ENCODE results near the gene PDE4C. TPM values are rescaled to one million over a fixed set of nuclear protein-coding genes. Genes with fewer than 3 reads are reported as not detected.

The PDE4C gene
- total RNA-seq, 2 experiments from 2014 or later, result 0.13 to 0.18 TPM

DNA sequence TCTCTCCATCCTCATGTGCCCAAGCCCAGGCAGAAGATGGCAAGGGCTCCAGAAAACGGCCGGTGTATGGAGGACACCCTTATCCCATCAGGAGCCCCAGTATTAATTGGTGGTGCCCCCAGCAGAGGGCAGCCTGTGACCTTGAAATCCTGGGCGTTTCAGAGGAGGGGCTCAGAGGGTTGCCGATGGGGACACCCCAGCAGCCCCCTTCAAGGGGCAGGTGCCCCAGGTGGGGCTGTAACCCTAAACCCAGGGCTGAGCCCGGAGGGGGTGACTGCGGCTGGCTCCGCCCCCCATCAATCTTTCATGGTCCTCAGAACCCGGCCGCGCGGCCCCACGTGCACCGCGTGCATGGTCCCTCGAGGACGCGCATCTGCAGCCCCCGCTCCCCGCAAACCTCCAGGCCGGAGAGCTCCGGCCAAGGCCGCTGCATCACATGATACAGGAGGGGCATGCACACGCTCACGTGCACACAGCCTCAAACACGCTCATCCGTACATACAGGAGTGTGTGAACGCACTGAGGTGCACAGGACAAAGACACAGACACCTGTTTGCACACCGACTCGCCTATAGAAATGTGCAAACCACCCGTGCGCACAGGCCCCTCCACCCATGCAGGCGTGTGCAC lies 23.3 kb downstream of the PDE4C start:
- DNase-seq, result peak; percentile 42
- Mint-ChIP-seq H3K4me1 (peaks cover 31% of the 10 kb centered on the region), H3K27me3 (peaks cover 1% of the 10 kb centered on the region), H3K4me3 (peak overlapping the region; percentile 90), H3K27ac (peak overlapping the region; percentile 70), H3K36me3 (ENCODE audit: low read depth) (peaks cover 7% of the 10 kb centered on the region), H3K9me3 (no peaks in the 10 kb centered on the region)
- CTCF ChIA-PET, result interaction anchor here (0.6 to 8.5 kb wide), 7 partner anchors 10 to 126 kb away, joined by 3 to 70 read pairs (median 15); partner anchors contain the start of gene MPV17L2
- POLR2A ChIA-PET, result interaction anchor here (1.5 to 4.4 kb wide), 3 partner anchors 10 to 77 kb away, joined by 3 to 36 read pairs (median 32); partner anchors contain the start of genes JUND and MPV17L2

DNA sequence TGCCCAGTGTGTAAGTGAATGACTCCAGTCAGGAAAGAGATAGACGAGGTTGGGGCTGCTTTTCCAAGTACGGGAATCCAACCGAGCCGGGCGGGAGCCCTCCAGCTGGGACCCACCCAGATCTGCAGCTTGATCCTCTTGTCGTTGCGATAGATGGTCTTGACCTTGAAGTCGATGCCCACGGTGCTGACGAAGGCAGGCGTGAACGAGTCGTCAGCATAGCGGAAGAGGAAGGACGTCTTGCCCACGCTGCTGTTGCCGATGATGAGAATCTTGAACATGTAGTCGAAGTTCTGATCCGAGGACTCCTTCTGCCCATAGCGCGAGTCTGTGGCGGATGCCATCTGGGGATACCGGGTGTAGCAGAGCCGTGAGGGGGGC lies 23.9 kb downstream of the PDE4C start:
- Mint-ChIP-seq H3K36me3 (ENCODE audit: low read depth) (peaks cover 8% of the 10 kb centered on the region), H3K27ac (no peak overlapping the region), H3K9me3 (no peaks in the 10 kb centered on the region), H3K4me3 (peak overlapping the region; percentile 35), H3K27me3 (peaks cover 1% of the 10 kb centered on the region), H3K4me1 (peaks cover 31% of the 10 kb centered on the region)
- ChIA-PET POLR2A (interaction anchor here (1.3 to 4.4 kb wide), 3 partner anchors 9 to 78 kb away, joined by 3 to 36 read pairs (median 32); partner anchors contain the start of genes JUND and MPV17L2), CTCF (interaction anchor here (1.0 to 8.5 kb wide), 3 partner anchors 9 to 51 kb away, joined by 3 to 70 read pairs (median 4); partner anchors contain the start of gene MPV17L2)
- DNase-seq, result no peak

DNA sequence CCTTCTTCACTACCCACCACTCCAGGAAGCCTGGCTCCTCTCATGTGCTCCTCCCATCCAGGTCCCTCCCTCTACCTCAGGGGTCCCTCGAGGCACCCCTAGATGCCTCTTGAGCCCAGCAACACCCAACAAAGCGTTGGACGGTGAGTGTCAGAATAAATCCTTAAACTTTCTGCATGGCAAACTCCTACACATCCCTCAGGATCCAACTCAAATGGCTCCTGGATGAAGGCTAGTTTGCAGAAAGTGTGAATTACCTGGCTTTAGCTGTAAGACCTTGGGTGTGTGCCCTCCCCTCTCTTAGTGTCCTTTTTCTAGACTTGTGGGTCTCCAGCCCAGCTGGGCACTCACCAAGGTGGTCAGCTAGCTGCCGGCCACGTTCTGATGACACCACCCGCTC lies 27.9 kb downstream of the PDE4C start:
- Mint-ChIP-seq H3K4me1 (peaks cover 27% of the 10 kb centered on the region), H3K9me3 (no peaks in the 10 kb centered on the region), H3K36me3 (ENCODE audit: low read depth) (peaks cover 8% of the 10 kb centered on the region), H3K4me3 (no peak overlapping the region), H3K27ac (no peak overlapping the region), H3K27me3 (no peaks in the 10 kb centered on the region)
- ChIA-PET POLR2A (no interaction called here), CTCF (no interaction called here)
- no peak for DNase-seq

DNA sequence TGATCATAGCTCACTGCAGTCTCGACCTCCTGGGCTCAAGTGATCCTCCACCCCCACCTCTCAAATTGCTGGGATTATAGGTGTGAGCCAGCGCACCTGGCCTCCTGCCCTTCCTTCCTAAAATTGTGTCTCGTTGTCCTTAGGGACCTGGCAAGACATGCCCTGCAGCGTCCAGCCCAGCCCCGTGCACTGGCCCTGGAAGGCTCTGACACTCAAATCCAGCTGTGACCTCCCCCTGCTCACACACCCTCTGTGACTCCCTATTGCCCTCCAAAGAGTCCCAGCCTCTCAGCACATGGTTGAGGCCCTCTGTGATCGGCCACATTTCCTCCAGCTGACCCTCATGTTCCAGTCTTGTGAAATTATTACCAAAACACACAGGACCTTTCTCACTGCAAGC lies 28.3 kb downstream of the PDE4C start:
- Mint-ChIP-seq H3K4me1 (peaks cover 26% of the 10 kb centered on the region), H3K9me3 (no peaks in the 10 kb centered on the region), H3K27ac (no peak overlapping the region), H3K36me3 (ENCODE audit: low read depth) (peaks cover 8% of the 10 kb centered on the region), H3K4me3 (no peak overlapping the region), H3K27me3 (no peaks in the 10 kb centered on the region)
- CTCF ChIA-PET, result interaction anchor here (0.7 kb wide), 1 partner anchor 55 kb away, joined by 3 read pairs; no protein-coding TSS in a partner anchor
- no peak for DNase-seq
- POLR2A ChIA-PET, result no interaction called here

DNA sequence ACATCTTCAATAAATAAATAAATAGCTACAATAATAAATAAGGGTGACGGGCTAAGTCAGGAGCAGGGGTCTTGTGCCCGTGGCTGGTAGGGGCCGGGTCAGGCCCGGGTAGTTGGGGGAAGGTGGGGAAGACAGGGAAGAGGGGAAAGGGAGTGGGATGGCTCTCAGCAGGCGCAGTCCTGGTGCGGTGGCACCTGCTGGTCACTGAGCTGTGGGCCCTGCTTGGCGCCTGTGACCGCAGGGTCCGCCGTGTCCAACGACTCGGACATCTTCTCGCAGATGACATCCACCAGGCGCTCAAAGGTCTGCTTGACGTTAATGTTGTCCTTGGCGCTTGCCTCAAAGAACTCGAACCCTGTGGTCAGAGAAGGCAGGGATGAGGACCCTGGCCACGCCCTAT lies 28.9 kb downstream of the PDE4C start:
- peaks cover 8% of the 10 kb centered on the region for H3K36me3 Mint-ChIP-seq (ENCODE audit: low read depth)
- H3K9me3 Mint-ChIP-seq, result no peaks in the 10 kb centered on the region
- H3K27me3 Mint-ChIP-seq, result no peaks in the 10 kb centered on the region
- DNase-seq, result no peak
- CTCF ChIA-PET, result interaction anchor here (0.7 kb wide), 1 partner anchor 55 kb away, joined by 3 read pairs; no protein-coding TSS in a partner anchor
- POLR2A ChIA-PET, result no interaction called here
- H3K4me3 Mint-ChIP-seq, result no peak overlapping the region
- no peak overlapping the region for H3K27ac Mint-ChIP-seq
- H3K4me1 Mint-ChIP-seq, result peaks cover 23% of the 10 kb centered on the region

DNA sequence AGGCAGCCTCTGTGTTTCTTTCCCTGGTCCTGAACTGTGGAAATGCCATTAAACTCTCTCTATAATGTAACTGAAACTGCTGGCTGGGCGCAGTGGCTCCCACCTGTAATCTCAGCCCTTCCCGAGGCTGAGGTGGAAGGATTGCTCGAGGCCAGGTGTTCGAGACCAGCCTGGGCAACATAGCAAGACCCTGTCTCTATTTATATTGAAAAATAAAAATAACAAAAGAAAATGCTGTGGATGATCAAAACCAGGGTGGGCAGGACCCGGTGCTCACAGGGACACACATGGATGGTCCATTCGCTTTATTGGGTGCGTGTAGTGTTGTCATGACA lies 29.8 kb downstream of the PDE4C start:
- CTCF ChIA-PET, result no interaction called here

DNA sequence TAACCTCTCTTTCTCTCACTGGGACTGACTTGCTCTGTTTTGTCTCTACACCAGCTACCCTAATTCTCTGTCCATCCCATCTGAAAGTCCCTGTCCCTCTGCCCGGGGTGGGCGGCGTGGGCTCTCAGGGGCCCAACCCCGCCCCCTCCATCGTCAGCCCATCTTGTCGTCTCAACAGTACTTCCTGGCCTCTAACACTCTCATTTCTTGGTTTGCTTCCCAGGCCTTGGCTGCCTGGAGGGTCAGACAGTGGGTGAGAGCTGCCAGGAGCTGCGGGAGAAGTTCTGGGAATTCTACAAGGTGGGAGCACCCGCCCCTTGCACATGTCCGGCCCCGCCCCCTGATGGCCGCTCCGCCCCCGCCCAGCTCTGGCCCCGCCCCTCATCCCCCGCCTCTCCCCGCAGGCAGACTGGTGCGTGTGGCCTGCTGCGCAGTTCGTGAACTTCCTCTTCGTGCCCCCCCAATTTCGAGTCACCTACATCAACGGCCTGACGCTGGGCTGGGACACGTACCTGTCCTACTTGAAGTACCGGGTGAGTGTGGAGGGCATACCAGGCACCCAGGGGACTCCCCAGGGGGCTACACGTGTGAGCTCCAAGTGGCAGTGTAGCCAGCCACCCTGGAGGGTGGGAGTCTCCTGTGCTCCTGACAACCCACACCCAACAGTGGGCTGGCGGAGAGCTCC lies 31.5 kb downstream of the PDE4C start:
- peaks cover 23% of the 10 kb centered on the region for H3K4me1 Mint-ChIP-seq
- POLR2A ChIA-PET, result interaction anchor here (0.6 to 3.7 kb wide), 3 partner anchors 10 to 170 kb away, joined by 3 to 32 read pairs (median 4); partner anchors contain the start of gene RAB3A
- no peak overlapping the region for H3K27ac Mint-ChIP-seq
- CTCF ChIA-PET, result interaction anchor here (0.6 to 3.2 kb wide), 4 partner anchors 10 to 164 kb away, joined by 3 to 21 read pairs (median 6); partner anchors contain the start of gene RAB3A
- H3K27me3 Mint-ChIP-seq, result no peaks in the 10 kb centered on the region
- H3K9me3 Mint-ChIP-seq, result no peaks in the 10 kb centered on the region
- H3K36me3 Mint-ChIP-seq (ENCODE audit: low read depth), result peaks cover 6% of the 10 kb centered on the region
- peak; percentile 25 for DNase-seq
- peak overlapping the region; percentile 74 for H3K4me3 Mint-ChIP-seq

More for the DNA sequence above, 29.8 kb downstream of the PDE4C start:
- Mint-ChIP-seq H3K4me1 (peaks cover 23% of the 10 kb centered on the region), H3K27ac (no peak overlapping the region), H3K36me3 (ENCODE audit: low read depth) (peaks cover 8% of the 10 kb centered on the region), H3K4me3 (no peak overlapping the region), H3K9me3 (no peaks in the 10 kb centered on the region), H3K27me3 (no peaks in the 10 kb centered on the region)
- DNase-seq, result no peak
- POLR2A ChIA-PET, result no interaction called here

DNA sequence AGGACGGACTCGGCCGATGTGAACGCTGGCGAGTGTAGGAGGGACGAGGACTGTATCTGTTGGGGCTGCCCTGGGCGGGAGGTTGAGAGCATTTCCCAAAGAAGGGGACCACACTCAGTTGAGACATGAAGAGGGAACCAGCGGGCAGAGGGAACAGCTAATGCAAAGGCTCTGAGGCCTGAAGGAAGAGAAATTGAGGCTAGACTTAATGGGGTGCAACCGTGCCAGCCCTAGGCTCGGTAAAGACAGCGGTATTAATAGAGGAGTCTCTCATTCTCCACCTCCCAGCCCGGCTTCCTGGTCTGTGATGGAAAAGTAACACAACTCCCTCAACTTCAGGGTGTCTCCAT lies 32.1 kb downstream of the PDE4C start:
- no peak for DNase-seq
- H3K9me3 Mint-ChIP-seq, result no peaks in the 10 kb centered on the region
- ChIA-PET POLR2A (interaction anchor here (0.6 to 3.7 kb wide), 4 partner anchors 11 to 169 kb away, joined by 3 to 32 read pairs (median 4); partner anchors contain the start of gene RAB3A), CTCF (interaction anchor here (1.6 to 3.2 kb wide), 3 partner anchors 8 to 26 kb away, joined by 4 to 21 read pairs (median 9); partner anchors contain the start of gene RAB3A)
- no peaks in the 10 kb centered on the region for H3K27me3 Mint-ChIP-seq
- peak overlapping the region; percentile 74 for H3K4me3 Mint-ChIP-seq
- H3K36me3 Mint-ChIP-seq (ENCODE audit: low read depth), result peaks cover 5% of the 10 kb centered on the region
- H3K27ac Mint-ChIP-seq, result peak overlapping the region; percentile 85
- H3K4me1 Mint-ChIP-seq, result peaks cover 23% of the 10 kb centered on the region

DNA sequence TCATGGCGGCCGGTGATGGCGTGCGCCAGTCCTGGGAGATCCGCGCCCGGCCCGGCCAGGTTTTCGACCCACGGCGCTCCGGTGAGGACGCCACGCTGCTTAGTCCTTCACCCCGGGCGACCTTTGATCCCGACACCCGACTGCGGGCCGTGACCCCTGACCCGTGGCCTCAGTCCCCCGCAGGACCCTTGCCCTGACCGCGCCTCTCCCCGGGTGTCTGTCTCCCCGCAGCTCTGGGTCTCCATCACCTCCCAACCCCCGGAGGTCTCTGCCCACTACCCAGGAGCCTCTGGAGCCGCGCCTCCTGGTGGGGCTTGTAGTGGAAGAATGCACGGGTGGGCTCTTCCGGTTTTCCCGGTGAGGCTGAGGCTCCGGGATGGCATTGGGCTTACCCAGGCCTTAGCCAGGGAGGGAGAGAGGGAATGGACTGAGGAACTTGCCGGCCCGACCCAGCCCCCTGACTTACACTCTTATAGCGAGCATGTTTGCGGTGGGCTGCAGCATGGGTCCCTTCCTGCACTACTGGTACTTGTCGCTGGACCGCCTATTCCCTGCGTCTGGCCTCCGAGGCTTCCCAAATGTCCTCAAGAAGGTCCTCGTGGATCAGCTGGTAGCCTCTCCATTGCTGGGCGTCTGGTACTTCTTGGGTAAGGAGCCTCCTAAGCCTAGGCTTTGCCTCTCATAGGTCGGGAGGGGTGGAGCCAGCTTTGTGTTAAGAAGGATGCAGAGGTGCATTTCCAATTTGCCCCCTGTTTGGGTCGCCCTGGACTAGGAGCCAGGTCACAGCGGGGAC lies 32.7 kb downstream of the PDE4C start:
- Mint-ChIP-seq H3K36me3 (ENCODE audit: low read depth) (peaks cover 5% of the 10 kb centered on the region), H3K27ac (peak overlapping the region; percentile 85), H3K4me1 (peaks cover 23% of the 10 kb centered on the region), H3K9me3 (no peaks in the 10 kb centered on the region), H3K4me3 (peak overlapping the region; percentile 74), H3K27me3 (no peaks in the 10 kb centered on the region)
- no peak for DNase-seq
- CTCF ChIA-PET, result interaction anchor here (0.9 to 3.2 kb wide), 16 partner anchors 8 to 213 kb away, joined by 3 to 21 read pairs (median 4); partner anchors contain the start of genes IFI30, JUND, LSM4 and RAB3A
- POLR2A ChIA-PET, result interaction anchor here (0.6 to 3.7 kb wide), 11 partner anchors 11 to 350 kb away, joined by 3 to 32 read pairs (median 4); partner anchors contain the start of genes FKBP8, JUND, LSM4 and PIK3R2

DNA sequence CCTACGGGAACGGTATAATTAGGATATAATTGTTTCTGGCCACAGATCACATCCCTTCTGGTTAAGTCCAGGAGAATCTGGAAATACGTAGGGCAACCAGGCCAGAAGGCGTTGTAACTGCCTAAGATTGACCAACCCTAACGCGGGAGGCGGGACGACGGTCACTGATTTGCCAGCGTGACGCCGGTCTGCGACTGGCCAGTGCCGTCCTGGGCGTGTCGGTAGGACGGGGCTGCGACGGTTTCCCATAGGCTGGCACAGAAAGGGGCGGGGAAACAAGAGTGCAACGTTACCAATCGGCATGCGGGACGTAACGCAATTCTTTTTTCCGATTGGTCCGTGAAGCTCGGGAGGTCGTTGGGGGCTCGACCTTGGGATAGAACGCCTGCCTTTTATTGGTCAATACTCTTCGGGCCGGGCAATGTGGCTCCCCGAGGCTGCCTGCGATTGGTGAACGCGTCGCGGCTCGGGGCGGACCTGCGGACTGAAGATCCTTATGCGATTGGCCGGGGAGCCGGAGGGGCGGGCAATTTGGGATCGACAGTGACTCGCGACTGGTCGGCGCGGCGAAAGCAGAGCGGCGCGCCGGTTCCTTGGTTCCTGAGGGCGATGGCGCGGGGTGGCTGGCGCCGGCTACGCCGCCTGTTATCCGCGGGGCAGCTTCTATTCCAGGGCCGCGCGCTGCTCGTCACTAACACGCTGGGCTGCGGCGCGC lies 33.4 kb downstream of the PDE4C start, which contains the start of gene MPV17L2:
Gene MPV17L2 (plus strand): TSS at position 546 of the 715 bp plus-strand sequence. CDS start 64 bp downstream, at position 610.
- peak within 1 kb of the TSS; percentile 85 for H3K27ac Mint-ChIP-seq
- ChIA-PET CTCF (interaction anchor here (0.5 to 3.2 kb wide), 22 partner anchors 9 to 226 kb away, joined by 3 to 21 read pairs (median 5); partner anchors contain the start of genes IFI30, JUND, LSM4 and RAB3A), POLR2A (interaction anchor here (0.7 to 3.7 kb wide), 14 partner anchors 12 to 351 kb away, joined by 3 to 32 read pairs (median 3); partner anchors contain the start of genes FKBP8, JUND, LSM4 and PIK3R2)
- no peaks in the 10 kb centered on the region for H3K9me3 Mint-ChIP-seq
- H3K36me3 Mint-ChIP-seq (ENCODE audit: low read depth), result no peaks in the 10 kb centered on the region
- peak; percentile 99 for DNase-seq
- H3K4me1 Mint-ChIP-seq, result peaks cover 23% of the 10 kb centered on the region
- peak within 1 kb of the TSS; percentile 74 for H3K4me3 Mint-ChIP-seq
- no peaks in the 10 kb centered on the region for H3K27me3 Mint-ChIP-seq

DNA sequence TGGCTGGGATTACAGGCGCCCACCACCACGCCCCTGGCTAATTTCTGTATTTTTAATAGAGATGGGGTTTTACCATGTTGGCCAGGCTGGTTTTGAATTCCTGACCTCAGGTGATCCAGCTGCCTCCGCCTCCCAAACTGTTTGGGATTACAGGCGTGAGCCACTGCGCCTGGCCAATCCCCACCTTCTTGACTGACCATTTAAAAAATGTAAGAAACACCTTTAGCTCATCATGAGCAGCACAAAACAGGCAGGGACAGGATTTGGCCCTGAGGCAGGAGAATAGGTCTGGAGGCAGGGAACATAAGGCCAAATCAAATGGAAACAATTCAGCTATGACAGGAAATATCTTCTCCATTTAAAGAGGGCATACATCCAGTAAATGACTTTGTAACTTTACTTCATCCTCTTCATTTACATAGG lies 34.6 kb downstream of the PDE4C start:
- peak overlapping the region; percentile 85 for H3K27ac Mint-ChIP-seq
- peak overlapping the region; percentile 74 for H3K4me3 Mint-ChIP-seq
- POLR2A ChIA-PET, result interaction anchor here (0.6 to 3.7 kb wide), 10 partner anchors 11 to 352 kb away, joined by 3 to 32 read pairs (median 4); partner anchors contain the start of genes FKBP8, JUND, LSM4 and RAB3A
- no peaks in the 10 kb centered on the region for H3K36me3 Mint-ChIP-seq (ENCODE audit: low read depth)
- CTCF ChIA-PET, result interaction anchor here (0.7 to 3.2 kb wide), 14 partner anchors 8 to 227 kb away, joined by 3 to 21 read pairs (median 6); partner anchors contain the start of genes IFI30, RAB3A and SSBP4
- H3K4me1 Mint-ChIP-seq, result peaks cover 23% of the 10 kb centered on the region
- H3K27me3 Mint-ChIP-seq, result no peaks in the 10 kb centered on the region
- DNase-seq, result no peak
- H3K9me3 Mint-ChIP-seq, result no peaks in the 10 kb centered on the region
